GM12892 (cell line): ENCODE results near the gene UNC45A.

Experiments
- DNase-seq: peaks from one replicate; pipeline ENCODE4 v3.0.0; 2011; ENCODE audit not compliant: insufficient read length
- FAIRE-seq: peaks from 2 replicates; lab custom pipeline; 2011; peaks lifted over from hg19 to GRCh38; lab: Jason Lieb, UNC
- POLR2A ChIP-seq: IDR thresholded peaks from 2 replicates; pipeline ENCODE4 v1.6.1; 2011; ENCODE audit warnings: low read depth, low read length, control low read depth
- POLR2AphosphoS5 ChIP-seq: IDR thresholded peaks from 2 replicates; pipeline ENCODE4 v1.6.1; 2011; ENCODE audit warnings: low read depth, low read length, control low read depth
- TAF1 ChIP-seq: IDR thresholded peaks from 2 replicates; pipeline ENCODE4 v1.6.1; 2011; ENCODE audit warnings: low read depth, mild to moderate bottlenecking, control low read depth, low read length, borderline replicate concordance

UNC45A gene

DNA sequence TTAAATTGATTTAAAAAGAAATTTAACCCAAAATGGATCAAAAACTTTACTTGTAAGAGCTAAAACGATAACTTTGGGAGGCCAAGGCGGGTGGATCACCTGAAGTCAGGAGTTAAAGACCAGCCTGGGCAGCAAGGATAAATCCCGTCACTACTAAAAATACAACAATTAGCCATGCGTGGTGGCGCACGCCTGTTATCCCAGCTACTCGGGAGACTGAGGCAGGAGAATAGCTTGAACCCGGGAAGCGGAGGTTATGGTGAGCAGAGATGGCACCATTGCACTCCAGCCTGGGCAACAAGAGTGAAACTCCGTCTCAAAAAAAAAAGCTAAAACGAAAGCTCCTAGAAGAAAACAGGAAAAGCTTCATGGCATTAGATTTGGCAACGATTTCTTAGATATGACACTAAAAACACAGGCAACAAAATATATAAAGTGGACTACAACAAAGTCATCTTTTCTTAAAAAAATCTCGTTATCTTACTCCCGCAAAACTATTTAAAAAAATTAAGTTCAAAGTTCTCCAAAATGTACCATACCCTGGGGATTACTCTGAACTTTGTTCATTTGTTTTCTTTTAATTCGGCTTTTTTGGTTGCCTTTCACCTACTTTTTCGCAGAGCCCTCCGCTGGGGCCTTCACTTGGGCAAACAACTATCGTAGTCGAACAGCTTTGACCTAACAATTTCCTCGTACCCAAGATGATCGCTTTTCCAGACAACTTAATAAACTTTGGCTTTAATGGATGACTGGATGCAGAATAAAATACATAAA, 5.7 kb upstream of the UNC45A start:
- no peak for FAIRE-seq
- no peak for DNase-seq
- TF ChIP-seq TAF1: no peak
- TF ChIP-seq POLR2A: no peak
- no peak for TF ChIP-seq POLR2AphosphoS5

DNA sequence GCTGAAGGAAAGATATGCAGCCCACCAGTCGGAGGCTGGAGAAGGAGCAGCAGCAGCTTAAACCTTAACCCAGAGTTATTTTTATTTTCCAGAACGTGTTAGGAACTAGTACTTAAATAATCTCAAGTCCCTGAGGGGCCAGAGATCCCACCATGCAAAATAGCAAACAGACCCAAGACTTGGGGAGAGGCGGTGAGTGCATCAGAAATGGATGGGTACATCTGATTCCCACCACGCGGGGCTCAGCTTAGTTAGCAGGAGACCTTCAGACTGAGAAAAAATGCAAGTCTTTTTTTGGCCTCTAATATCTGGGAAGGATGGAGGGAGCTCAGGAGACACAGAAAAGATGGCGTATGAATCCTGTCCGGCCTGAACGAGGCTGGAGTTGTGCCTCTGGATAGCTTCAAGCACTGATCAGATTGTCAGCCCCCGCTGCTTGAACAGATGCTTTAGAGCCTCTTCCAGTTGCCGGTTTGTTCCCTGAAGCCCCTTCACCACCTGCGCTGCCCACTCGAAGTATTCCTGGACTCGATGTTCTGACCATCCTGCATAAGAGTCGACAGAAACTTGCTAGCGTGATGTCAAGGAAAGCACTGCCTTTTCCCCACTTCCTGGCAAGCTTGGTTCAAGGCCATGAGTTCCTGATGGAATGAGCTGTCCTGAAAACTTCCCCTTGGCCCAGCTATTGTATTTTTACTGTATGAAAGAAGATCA, 4.1 kb upstream of the UNC45A start:
- TF ChIP-seq TAF1: no peak
- no peak for DNase-seq
- no peak for FAIRE-seq

GRCh38 chr15:90931575-90931827, 3.6 kb upstream of the UNC45A start:
- FAIRE-seq (no peak), DNase-seq (no peak)
- TF ChIP-seq POLR2AphosphoS5 (no peak), TAF1 (no peak), POLR2A (no peak)

- DNase-seq (peak; percentile 85), FAIRE-seq (peak; percentile 56)
- peak; percentile 82 for TF ChIP-seq TAF1
- TF ChIP-seq POLR2AphosphoS5: 0 out of 2 replicates have a peak, but pooled peaks have one; percentile 30
- peak; percentile 68 for TF ChIP-seq POLR2A
Observed at GRCh38 chr15:90931828-90932659, 3.0 kb upstream of the UNC45A start, which contains the start of gene HDDC3. Gene HDDC3 (minus strand): TSS chr15:90932549. CDS start chr15:90932540, 9 bp downstream.

- FAIRE-seq: no peak
- DNase-seq: no peak
- no peak for TF ChIP-seq TAF1
- TF ChIP-seq POLR2A: no peak
- TF ChIP-seq POLR2AphosphoS5: no peak
Observed at GRCh38 chr15:90932660-90932991, 2.5 kb upstream of the UNC45A start.

GRCh38 chr15:90933301-90933700, 1.8 kb upstream of the UNC45A start:
- DNase-seq (no peak), FAIRE-seq (no peak)
- TF ChIP-seq POLR2AphosphoS5 (no peak), TAF1 (no peak), POLR2A (no peak)

- TF ChIP-seq POLR2AphosphoS5: no peak
- TF ChIP-seq POLR2A: no peak
- TF ChIP-seq TAF1: no peak
- DNase-seq (peak; percentile 77), FAIRE-seq (peak; percentile 70)
Observed at GRCh38 chr15:90934256-90934948, 683 bp upstream of the UNC45A start.

GRCh38 chr15:90936823-90937222, 1.7 kb downstream of the UNC45A start:
- TF ChIP-seq POLR2AphosphoS5 (no peak), TAF1 (no peak), POLR2A (no peak)
- DNase-seq: no peak
- FAIRE-seq: no peak

- DNase-seq (no peak), FAIRE-seq (no peak)
Observed at GRCh38 chr15:90938261-90938660, 3.2 kb downstream of the UNC45A start.

DNA sequence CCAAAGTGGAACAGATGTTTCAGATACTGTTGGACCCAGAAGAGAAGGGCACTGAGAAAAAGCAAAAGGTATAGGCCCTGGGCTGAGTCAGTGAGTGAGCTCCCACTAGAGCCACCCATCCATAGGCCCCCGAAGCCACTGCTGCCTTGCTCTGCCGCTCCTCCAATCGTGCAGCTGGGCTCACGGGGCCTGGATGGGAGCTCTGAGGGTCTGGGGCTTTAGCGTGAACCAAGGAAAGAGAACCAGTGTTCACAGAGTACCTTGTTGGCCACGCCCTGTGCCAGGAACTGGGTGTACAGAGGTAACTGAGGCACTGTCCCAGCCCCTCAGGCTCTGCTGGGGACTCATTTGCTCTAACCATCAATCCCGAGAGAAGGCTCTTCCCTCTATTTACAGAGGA, 4.7 kb downstream of the UNC45A start:
- no peak for FAIRE-seq
- TF ChIP-seq POLR2A (no peak), POLR2AphosphoS5 (no peak), TAF1 (no peak)
- no peak for DNase-seq

More at GRCh38 chr15:90938261-90938660, 3.2 kb downstream of the UNC45A start:
- TF ChIP-seq POLR2AphosphoS5: no peak
- no peak for TF ChIP-seq POLR2A
- TF ChIP-seq TAF1: no peak

- DNase-seq: no peak
- FAIRE-seq: no peak
- no peak for TF ChIP-seq TAF1
- no peak for TF ChIP-seq POLR2AphosphoS5
- no peak for TF ChIP-seq POLR2A
Observed at GRCh38 chr15:90941038-90941437, 6.0 kb downstream of the UNC45A start.
